DMS153 (cell line): ENCODE data around the gene MED12L.
"Not testable (repeated sequence)": the region's sequence is repeated elsewhere in the genome, so short reads cannot be mapped to it uniquely, and the experiment has no call there.

Experiments
- DNase-seq: peaks from one replicate; lab custom pipeline; 2025; lab: John Stamatoyannopoulos, UW

The MED12L gene

GRCh38 chr3:151242006-151242405 is 156.5 kb downstream of the MED12L start:
- DNase-seq = not testable (repeated sequence)

- no peak for DNase-seq
These were observed 163.4 kb downstream of the MED12L start for GRCh38 chr3:151248772-151249337.

- no peak for DNase-seq
These were observed 171.3 kb downstream of the MED12L start for GRCh38 chr3:151256749-151257148.

GRCh38 chr3:151259664-151260063 is 174.2 kb downstream of the MED12L start:
- DNase-seq = no peak

GRCh38 chr3:151262871-151263525 is 177.5 kb downstream of the MED12L start:
- DNase-seq = no peak

- no peak for DNase-seq
These were observed 179.1 kb downstream of the MED12L start for GRCh38 chr3:151264605-151265004.

- no peak for DNase-seq
These were observed 179.7 kb downstream of the MED12L start for GRCh38 chr3:151265166-151265565.

- DNase-seq = peak; percentile 27
These were observed 180.4 kb downstream of the MED12L start for GRCh38 chr3:151265866-151266265.

GRCh38 chr3:151267066-151267465 is 181.6 kb downstream of the MED12L start:
- no peak for DNase-seq

- peak; percentile 3 for DNase-seq
These were observed 183.1 kb downstream of the MED12L start for GRCh38 chr3:151268267-151269235.

- no peak for DNase-seq
These were observed 184.2 kb downstream of the MED12L start for GRCh38 chr3:151269631-151270030.

GRCh38 chr3:151275091-151275490 is 189.6 kb downstream of the MED12L start:
- no peak for DNase-seq

- no peak for DNase-seq
These were observed 190.7 kb downstream of the MED12L start for GRCh38 chr3:151276038-151276686.

- no peak for DNase-seq
These were observed 191.2 kb downstream of the MED12L start for GRCh38 chr3:151276687-151277042.

- DNase-seq = no peak
These were observed 192.8 kb downstream of the MED12L start, which contains the start of gene P2RY14 for GRCh38 chr3:151278230-151278629. Gene P2RY14, minus strand, starts transcription at chr3:151278542. Its CDS starts 64,226 bp downstream, at chr3:151214316.

GRCh38 chr3:151281671-151282324 is 196.3 kb downstream of the MED12L start:
- DNase-seq = no peak

GRCh38 chr3:151282921-151283320 is 197.5 kb downstream of the MED12L start:
- peak; percentile 23 for DNase-seq

GRCh38 chr3:151283387-151283786 is 197.9 kb downstream of the MED12L start:
- DNase-seq = no peak

GRCh38 chr3:151283907-151284461 is 198.5 kb downstream of the MED12L start:
- DNase-seq = no peak

GRCh38 chr3:151285940-151286339 is 200.5 kb downstream of the MED12L start:
- no peak for DNase-seq

GRCh38 chr3:151289445-151289844 is 204.0 kb downstream of the MED12L start:
- DNase-seq = no peak
